NCI-H2171 (cell line): ENCODE results near the gene MRPS12.
"Not testable (repeated sequence)": the region's sequence is repeated elsewhere in the genome, so short reads cannot be mapped to it uniquely, and the experiment has no call there.

Experiments used
- DNase-seq: peaks from one replicate; lab custom pipeline; 2025; lab: John Stamatoyannopoulos, UW

MRPS12 gene

DNA sequence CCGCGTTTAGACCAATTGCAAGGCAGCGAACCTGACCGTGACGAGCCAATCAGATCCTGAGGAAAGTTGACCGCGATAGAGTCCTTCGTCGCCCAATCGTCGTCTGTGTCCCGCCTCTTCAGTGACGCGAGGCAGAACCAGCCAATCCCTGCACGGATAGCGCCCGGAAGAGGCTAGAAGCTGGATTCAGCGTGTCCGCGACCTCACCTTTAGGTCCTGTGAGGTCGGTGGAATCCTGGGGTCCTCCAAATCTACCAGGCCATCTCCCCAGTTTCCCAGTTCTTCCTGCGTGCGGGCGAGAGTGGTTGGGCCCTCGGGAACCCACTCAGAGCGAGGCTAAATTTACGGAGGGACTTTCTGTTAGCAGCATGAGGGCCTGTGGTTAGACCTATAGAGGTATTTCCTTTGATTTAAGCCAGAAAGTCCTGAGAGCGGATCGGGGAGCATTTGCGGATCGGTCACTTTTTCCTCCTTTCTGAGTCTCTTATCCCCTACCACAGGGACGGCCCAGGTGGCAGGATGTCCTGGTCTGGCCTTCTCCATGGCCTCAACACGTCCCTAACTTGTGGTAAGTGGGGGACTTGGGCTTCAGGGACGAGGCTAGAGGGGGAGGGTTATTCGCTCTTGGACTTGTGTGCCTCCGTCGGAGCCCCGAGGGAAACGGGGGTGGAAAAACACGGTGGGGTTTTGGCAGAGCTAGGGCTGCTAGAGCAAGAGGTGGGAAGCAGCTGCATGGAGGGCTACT lies at the start of gene MRPS12:
MRPS12 (plus strand) TSS at position 169 of the 745 bp plus-strand sequence; CDS start at position 520, 351 bp downstream.
- peak; percentile 96 for DNase-seq

DNA sequence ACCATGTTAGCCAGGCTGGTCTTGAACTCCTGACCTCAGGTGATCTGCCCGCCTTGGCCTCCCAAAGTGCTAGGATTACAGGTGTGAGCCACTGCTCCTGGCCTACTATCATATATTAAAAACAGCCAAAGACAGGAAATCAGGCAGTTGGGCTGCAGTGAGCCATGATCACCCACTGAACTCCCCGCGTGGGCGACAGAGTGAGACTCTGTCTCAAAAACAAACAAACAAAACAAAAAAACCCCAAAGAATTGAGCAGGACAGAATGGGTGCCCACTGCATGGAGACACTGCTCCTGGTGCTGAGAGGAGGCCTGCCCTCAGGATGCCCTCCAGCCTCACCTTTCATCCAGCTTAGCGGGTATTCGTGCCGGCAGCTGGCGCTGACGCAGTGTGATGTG lies 47.5 kb upstream of the MRPS12 start:
- DNase-seq, result no peak

DNA sequence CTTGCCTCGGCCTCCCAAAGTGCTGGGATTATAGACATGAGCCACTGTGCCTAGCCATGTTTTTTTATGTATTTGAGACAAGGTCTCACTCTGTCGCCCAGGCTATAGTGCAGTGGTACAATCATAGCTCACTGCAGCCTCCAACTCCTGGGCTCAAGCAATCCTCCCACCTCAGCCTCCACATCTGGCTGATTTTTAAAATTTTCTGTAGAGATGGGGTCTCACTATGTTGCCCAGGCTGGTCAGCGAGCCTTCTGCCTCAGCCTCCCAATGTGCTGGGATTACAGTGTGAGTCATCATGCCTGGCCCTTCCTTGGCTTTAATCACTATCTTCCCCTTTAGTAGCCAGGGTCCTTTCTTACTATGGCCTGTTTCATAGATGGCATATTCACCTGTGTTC lies 46.1 kb upstream of the MRPS12 start:
- DNase-seq, result not testable (repeated sequence)

DNA sequence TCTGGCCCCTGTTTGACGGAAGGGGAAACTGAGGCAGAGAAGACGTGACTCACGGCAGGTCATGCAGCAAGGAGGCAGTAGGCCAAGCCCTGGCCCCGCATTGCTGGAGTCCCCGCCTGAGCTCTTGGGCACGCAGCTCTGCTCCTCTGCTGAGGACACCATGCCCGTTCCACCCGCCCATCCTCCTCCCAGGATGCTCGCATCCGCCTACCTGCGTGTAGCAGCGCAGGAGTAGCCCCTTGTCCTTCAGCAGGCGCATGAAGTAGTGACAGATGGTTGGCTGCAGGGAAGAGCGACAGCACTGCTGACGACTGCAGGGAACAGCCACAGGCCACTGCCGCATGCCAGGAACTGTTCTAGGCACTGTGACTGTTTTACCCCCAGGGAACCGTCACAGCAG lies 41.9 kb upstream of the MRPS12 start:
- no peak for DNase-seq

DNA sequence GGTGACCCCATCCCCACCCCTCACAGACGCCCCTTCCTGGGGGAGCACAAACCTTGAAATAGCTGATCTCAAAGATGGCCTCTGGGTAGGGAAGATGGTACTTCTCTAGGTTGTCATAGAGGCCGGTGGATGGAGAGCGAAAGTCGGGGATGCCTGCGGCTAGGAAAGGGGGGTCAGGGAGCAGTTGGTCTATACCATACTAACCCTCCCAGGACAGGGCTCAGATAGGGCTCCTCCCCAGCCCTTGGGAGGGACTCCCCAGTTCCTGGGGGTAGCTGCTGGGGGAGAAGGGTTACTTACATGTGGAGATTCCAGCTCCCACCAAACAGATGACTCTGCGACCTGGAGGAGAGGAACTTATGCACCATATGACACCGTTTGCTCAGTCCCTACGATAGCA lies 40.9 kb upstream of the MRPS12 start:
- no peak for DNase-seq

DNA sequence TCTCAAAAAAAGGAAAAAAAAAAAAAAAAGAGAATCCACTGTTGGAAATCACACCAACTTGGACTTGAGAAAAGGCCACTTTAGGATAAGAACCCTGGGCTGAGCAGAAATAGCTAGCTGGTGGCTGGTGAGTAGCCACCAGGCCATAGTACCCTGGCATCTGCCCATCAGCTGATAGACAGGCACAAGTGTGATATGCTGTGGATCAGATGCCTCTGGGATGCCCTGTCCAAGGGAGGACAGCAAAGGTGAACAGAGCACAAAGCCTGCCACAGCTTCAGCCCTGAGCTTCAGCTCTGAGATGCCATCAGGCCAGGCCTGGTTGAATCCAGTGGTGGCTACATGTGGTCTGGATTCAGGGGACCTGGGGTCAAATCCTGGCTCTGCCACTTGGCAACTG lies 40.1 kb upstream of the MRPS12 start:
- no peak for DNase-seq

DNA sequence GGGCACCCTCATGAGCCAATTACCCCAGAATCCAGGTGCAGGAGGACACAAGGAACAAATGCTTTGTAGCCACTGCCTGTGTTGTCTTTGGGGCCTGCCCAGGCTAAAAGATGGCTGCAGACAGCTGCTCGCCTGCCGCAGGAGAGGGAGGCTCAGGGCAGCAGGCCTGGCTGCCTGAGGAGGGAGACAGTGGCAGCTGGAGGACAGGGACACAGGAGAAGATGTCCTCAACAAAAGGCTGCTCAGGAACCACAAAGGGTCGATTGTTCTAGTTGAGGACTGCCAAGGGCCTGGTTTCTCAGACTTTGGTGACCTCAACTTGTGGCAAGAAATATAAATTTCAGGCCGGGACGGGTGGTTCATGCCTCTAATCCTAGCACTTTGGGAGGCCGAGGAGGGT lies 39.0 kb upstream of the MRPS12 start:
- DNase-seq, result no peak

DNA sequence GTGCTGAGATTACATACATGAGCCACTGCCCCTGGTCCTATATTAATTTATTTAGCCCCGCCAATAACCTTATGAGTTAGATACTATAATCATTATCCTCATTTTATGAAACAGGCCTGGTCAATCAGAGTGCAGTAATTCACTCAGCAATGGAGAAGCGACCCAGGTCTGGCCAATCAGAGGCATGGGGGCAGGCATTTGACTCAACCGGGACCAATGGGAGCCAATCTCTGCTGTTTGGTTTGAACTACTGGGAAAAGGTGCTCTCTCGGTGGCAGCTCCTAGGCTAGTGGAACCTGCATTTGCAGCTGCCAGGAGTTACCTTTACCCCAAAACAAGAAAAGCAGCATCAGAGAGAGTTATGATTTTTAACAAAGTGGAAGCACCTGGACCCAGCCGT lies 37.9 kb upstream of the MRPS12 start:
- no peak for DNase-seq

DNA sequence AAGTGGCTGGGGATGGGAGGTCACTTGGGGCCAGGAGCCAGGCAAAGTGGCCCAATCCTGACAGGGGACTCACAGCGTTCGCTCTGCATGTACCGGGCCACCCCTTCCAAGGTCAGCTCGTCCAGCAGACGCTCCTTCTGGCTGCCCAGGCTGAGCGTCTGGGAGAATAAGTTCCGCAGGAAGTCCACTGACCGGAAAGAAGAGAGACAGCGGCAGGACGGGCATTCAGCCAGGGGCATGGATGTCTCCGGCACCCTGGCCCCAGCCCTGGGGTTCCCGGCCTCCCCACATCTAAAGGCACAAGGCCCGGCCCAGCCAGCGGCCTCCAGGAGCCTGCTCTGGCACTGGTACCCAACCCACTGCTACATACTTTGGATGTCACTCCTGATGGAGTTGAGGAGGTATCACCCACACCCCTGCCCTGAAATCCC lies 37.4 kb upstream of the MRPS12 start:
- DNase-seq, result no peak

DNA sequence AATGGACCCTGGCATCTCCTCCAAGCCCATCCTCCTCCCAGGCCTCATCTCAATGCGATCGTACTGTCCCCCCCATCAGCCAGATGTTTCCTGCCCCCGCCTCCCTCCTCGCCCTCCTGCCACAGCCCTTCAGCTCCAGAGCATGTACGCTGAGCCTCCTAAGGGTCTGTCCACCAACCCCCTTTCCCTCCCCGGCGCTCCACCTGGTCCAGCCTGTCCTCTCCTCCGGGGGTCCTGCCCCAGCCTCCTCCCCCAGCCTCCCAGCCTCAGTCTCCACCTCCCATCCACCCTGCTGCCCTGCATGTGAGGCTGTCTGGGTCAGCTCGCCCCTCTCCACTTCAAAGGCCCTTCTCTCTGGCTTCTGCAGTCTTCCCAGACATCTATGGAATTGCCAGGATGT lies 35.8 kb upstream of the MRPS12 start:
- no peak for DNase-seq

DNA sequence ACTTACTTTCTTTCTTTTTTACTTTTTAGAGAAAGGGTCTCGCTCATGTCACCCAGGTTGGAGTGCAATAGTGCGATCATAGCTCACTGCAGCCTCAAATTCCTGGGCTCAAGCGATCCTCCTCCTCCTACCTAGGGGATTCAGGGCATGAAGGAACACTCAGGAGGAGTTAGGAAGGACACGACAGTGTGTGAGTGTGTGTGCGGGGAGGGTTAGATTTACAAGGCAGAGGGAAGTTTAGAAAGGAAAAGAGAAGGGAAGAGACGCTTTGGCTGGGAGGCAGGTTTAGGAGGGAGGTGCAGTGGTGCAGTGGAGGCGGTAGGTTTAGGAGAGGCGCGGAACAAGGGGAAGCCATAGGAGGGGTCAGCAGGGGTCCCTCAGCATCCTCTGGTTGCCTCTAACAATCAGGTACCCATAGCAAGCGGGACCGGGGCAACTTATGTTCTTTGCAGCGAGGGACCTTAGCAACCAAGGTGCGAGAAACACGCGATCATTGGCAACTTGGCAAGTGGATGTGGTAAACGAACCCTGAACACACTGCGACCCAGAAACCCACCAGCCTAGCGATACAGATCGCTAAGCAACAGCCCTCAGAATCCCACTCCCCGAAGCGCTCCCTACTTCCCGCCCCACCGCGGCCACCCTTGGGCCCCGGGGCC lies 31.8 kb upstream of the MRPS12 start:
- DNase-seq, result no peak

DNA sequence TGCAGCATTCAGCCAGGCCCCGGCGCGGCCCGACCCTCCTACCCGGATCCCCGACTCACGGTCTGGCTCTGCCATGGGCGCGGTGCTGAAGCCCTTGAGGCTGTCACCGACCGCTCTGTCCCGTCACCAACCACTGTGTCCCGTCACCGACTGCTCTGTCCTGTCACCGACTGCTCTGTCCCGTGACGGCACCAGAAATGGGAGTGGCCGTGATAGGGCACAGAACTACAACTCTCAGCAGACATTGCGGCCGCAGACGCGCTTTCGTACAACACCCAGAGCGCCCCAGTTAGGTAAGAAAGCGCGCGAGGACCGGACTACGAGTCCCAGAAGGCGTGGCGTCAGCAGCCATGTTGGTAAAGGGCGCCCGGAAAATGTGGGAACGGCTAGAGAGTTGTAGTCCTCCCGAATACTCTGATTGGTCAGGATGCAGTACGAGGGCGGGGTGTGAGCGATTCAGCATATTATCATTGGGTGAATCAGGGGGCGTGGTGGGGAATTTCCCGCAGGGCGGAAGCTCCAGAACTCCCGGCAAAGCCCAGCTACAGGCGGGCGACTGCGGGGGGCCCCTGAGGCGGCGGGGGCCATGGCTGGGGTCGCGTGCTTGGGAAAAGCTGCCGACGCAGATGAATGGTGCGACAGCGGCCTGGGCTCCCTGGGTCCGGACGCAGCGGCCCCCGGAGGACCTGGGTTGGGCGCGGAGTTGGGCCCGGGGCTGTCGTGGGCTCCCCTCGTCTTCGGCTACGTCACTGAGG lies 31.1 kb upstream of the MRPS12 start, which contains the start of the genes NFKBIB and SIRT2:
NFKBIB (plus strand) TSS at position 523 of the 755 bp plus-strand sequence; CDS start at position 587, 64 bp downstream.
SIRT2 (minus strand) TSS at position 172 of the 755 bp plus-strand sequence; CDS start at position 75, 97 bp downstream.
- peak; percentile 100 for DNase-seq

DNA sequence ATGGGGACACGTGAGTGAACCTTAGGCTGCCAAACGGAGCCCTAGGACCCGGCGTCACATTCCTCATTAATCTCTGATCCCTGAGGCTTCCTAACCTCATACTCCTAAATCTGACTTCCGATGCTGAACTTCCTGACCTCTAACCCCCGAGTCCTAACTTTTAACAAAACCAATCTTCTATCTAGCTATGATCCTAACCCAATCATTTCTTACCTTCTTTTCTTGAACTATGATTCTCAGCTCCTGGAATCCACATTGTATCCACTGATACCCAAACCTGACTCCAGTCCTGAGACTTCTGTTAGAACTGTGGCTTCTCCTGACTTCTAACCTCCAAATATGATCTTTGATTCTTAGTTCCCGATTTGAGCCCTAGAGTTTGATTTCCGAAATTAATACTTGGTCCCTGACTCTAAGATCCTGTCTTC lies 30.5 kb upstream of the MRPS12 start:
- no peak for DNase-seq

DNA sequence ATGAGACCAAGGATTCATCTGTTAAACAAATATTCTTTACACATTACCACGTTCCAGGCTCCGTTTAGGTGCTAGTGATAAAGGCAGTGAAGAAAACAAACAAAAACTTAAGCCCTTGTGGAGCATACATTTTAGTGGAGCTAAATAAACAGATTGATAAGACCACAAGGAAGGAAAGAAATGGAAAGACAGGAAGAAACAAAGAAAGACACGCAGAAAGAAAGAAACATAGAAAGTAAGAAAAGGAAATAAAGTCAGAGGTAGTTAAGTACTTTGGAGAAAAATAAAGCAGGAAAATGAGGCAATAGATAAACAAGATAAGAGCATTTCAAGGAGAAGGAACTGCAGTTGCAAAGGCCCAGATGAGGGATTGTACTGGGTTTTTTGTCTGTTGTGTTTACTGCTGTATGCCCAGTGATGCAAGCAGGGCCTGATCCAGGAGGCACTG lies 30.0 kb upstream of the MRPS12 start:
- DNase-seq, result no peak

DNA sequence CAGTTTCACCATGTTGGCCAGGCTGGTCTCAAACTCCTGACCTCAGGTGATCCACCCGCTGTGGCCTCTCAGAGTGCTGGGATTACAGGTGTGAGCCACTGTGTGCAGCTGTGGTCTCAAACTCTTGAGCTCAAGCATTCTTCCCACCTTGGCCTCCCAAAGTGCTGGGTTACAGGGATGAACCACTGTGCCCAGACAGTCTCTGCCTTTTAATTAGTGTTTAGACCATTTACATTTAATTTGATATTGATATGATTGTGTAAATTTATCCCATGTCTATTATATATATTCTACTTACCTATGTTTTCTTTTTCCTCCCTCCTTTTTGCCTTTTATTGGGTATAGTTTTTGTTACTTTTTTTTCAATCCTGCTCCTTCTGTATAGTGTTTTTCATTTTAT lies 29.1 kb upstream of the MRPS12 start:
- DNase-seq, result no peak

DNA sequence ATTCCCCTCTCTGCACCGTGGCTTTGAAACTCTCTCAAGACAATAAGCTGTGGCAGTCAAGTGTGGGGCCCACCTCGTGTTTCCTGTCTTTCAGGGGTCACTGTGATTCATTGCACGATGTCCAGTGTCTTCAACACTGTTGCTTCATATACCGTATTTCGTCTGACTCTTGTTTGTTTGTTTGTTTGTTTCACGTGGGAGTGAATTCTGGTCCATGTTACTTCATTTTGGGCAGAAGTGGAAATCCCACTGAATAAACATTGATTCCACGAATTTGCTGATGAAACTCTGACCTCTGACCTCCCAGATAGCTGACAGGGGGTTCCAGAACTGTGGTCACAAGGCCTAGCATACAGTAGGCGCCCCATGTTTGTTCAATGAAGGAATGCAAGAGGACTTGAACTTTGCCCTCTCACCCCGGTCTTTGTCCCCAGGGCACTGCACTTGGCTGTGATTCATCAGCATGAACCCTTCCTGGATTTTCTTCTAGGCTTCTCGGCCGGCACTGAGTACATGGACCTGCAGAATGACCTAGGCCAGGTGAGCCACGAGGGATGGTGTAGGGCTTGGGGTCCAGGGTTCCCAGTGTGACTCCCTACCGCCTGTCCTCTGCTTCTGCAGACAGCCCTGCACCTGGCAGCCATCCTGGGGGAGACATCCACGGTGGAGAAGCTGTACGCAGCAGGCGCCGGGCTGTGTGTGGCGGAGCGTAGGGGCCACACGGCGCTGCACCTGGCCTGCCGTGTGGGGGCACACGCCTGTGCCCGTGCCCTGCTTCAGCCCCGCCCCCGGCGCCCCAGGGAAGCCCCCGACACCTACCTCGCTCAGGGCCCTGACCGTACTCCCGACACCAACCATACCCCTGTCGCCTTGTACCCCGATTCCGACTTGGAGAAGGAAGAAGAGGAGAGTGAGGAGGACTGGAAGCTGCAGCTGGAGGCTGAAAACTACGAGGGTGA lies 25.9 kb upstream of the MRPS12 start:
- DNase-seq, result no peak

DNA sequence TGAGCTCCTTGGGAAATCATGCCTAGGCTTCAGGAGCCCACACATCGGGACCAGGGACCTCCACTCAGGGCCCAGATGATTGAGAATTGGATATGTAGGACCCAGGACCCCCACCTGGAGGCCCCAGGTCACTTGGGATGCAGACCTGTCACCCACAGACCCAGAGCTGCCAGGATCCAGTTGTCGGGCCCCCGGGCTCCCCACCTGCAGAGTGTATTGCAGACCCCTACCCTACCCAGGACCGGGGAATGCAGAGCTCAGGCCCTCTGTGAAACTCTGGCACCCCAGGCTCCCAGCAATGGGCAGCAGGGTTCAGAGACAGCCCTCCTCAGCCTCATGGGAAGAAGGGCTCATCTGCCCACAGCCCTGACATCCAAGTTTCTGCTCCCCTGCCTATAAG lies 25.1 kb upstream of the MRPS12 start:
- no peak for DNase-seq

DNA sequence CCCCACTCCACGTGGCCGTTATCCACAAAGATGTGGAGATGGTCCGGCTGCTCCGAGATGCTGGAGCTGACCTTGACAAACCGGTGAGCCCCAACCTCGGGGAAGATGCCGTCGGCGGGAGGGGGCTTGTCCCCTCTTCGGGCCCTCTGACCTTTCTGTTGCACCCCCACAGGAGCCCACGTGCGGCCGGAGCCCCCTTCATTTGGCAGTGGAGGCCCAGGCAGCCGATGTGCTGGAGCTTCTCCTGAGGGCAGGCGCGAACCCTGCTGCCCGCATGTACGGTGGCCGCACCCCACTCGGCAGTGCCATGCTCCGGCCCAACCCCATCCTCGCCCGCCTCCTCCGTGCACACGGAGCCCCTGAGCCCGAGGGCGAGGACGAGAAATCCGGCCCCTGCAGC lies 23.5 kb upstream of the MRPS12 start:
- DNase-seq, result no peak

DNA sequence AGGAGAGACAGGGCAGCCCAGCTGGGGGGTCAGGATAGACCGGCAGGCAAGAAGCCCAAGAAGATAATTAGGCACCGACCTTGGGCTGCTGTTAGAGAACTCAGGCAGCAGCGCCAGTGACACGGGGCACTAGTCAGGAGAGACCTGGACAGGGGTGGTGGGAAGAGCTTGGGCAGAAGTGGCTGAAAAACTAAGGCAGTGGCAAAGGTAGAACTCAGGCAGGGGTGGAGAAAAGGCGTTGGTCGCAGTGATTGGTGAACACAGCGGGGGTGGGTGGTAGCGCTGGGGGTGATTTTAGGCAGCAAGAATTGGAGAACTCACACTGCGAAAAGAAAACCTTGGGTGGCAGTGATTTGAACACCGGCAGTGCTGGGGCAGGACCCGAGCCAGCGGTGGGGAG lies 23.1 kb upstream of the MRPS12 start:
- no peak for DNase-seq

DNA sequence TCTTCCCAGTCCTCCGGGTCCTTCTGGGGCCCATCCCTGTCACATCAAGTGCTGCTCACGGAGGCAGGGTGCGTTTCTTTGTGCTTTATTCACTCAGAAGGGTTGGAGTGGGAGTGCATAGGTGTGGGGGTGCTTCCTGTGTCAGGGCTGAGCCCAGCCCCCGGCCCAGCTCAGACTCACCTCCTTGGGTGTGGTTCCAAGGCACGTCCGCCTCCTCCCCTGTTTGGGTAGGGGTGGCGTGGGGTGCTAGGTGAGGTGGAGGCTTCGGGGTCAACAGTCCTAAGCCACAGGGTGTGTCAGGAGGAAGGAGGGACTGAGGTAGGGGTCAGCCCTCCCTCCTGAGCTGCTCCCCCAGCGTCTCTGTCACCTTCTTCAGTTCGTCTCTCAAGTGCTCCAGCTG lies 21.8 kb upstream of the MRPS12 start:
- DNase-seq, result no peak

DNA sequence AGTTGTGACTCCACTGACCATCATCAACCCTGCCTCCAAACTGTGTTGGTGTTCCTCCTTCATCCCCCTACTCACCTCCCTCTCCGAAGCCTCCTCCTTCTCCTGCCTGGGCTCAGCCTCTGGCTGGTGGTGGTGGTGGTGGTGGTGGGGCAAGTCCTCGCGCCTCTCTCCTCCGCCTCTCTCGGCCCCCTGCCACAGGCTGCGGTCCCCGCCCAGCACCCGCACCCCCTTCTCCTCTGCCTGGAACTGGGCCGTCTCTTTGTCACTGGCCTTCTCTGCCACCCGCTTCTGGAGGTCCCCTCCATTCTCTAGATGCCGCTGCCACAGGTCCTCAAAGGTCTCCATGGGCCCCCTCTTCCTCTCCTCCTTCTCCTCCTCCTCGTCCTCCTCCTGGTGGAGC lies 20.3 kb upstream of the MRPS12 start:
- DNase-seq, result no peak
